ENCODE results near the gene LMAN2L.

DNA sequence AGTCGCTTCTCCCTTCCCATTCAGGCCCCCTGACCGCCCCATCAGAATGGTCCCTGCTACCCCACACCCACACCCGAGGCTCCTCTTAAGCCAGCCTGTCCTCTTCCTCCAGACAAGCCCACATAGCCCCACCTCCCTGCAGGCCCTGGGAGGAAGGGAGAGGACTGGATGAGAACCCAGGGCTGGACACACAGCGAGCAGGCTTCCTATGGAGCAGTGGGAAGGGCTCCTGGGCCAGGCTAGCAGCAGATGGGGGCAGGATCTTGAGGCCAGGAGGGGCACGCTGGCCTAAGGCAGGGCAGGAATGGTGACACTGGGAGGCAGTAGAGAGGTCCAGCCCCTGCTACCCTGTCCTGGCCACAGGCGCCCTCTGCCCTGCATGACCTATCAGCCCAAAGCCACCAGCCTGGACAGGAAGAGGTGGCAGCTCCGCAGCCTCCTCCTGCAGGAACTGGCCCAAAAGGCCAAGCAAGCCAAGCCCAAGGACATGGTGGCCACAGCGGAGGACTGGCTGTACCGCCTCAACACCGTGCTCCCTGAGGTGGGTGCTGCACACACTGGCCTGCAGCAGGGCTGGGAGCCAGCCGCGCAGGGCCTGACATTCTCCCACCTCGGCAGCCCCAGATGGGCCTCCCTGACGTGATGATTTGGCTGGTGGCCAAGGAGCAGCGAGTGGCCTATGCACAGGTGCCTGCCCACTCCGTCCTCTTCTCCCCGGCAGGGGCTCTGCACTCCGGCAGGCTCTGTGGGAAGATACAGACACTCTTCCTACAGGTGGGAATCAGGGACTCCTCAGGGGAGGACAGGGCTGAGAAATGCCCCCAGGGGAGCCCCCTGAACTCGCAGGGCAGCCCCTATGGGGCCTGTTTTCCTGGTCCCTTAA is 54.0 kb downstream of the LMAN2L start:
- TF ChIP-seq, protein P1, sequence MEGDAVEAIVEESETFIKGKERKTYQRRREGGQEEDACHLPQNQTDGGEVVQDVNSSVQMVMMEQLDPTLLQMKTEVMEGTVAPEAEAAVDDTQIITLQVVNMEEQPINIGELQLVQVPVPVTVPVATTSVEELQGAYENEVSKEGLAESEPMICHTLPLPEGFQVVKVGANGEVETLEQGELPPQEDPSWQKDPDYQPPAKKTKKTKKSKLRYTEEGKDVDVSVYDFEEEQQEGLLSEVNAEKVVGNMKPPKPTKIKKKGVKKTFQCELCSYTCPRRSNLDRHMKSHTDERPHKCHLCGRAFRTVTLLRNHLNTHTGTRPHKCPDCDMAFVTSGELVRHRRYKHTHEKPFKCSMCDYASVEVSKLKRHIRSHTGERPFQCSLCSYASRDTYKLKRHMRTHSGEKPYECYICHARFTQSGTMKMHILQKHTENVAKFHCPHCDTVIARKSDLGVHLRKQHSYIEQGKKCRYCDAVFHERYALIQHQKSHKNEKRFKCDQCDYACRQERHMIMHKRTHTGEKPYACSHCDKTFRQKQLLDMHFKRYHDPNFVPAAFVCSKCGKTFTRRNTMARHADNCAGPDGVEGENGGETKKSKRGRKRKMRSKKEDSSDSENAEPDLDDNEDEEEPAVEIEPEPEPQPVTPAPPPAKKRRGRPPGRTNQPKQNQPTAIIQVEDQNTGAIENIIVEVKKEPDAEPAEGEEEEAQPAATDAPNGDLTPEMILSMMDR (IDR thresholded peaks at IDR 0.05; ENCODE audit: borderline replicate concordance, extremely low read depth, low read length, poor library complexity, severe bottlenecking) = no peak
- no peak for TF ChIP-seq EZH2 (IDR thresholded peaks at IDR 0.05; ENCODE audit: borderline replicate concordance, low read depth, low read length, severe bottlenecking)
